MM.1S (cell line): ENCODE data around the gene IL13.

ENCODE experiments used
- EZH2 ChIP-seq: fragments of 300-600 bp; sonication (generic); optimal IDR thresholded peaks from 2 replicates; pipeline ENCODE3; 2017; ENCODE audit warnings: low read depth, mild to moderate bottlenecking, antibody characterized with exemption, low read length, mixed read lengths
- EZH2phosphoT487 ChIP-seq: fragments of 300-600 bp; sonication (generic); IDR thresholded peaks from 2 replicates; pipeline ENCODE4 v1.6.1; 2018; ENCODE audit warnings: antibody characterized with exemption, low read length
- TF ChIP-seq, protein P1 (sequence below): fragments of 300-600 bp; sonication (generic); IDR thresholded peaks from 2 replicates; pipeline ENCODE4 v1.5.1; 2016; ENCODE audit warnings: antibody characterized with exemption, low read length, mixed read lengths

DNA sequence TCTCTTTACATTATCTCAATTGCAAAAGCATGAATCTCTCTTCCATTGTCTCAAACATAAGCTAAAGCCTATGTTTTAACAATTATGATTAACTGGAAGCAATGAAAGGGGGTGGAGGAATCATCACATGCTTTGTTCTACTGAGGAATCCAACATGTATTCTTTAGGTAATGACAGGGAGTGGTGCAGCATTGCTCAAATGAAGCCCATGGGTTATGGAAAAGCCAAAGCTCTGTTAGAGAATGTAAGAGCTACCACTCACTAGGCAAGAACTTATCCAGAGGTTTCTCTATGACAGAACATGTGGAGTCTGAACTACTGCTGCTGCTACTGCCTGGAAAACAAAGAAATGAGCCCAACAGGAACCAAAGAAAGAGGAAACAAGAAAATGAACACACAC is 50.7 kb downstream of the IL13 start:
- TF ChIP-seq, protein P1, sequence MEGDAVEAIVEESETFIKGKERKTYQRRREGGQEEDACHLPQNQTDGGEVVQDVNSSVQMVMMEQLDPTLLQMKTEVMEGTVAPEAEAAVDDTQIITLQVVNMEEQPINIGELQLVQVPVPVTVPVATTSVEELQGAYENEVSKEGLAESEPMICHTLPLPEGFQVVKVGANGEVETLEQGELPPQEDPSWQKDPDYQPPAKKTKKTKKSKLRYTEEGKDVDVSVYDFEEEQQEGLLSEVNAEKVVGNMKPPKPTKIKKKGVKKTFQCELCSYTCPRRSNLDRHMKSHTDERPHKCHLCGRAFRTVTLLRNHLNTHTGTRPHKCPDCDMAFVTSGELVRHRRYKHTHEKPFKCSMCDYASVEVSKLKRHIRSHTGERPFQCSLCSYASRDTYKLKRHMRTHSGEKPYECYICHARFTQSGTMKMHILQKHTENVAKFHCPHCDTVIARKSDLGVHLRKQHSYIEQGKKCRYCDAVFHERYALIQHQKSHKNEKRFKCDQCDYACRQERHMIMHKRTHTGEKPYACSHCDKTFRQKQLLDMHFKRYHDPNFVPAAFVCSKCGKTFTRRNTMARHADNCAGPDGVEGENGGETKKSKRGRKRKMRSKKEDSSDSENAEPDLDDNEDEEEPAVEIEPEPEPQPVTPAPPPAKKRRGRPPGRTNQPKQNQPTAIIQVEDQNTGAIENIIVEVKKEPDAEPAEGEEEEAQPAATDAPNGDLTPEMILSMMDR, result no peak
- TF ChIP-seq EZH2phosphoT487 (no peak), EZH2 (no peak)
